ENCODE measurements around the gene KCNJ6. TPM values are rescaled to one million over a fixed set of nuclear protein-coding genes. Genes with fewer than 3 reads are reported as not detected.
A peak's percentile ranks its signal among the peaks of the same experiment; 100 is the strongest.

The KCNJ6 gene
- total RNA-seq, 1 donor from 2014 or later = not detected

DNA sequence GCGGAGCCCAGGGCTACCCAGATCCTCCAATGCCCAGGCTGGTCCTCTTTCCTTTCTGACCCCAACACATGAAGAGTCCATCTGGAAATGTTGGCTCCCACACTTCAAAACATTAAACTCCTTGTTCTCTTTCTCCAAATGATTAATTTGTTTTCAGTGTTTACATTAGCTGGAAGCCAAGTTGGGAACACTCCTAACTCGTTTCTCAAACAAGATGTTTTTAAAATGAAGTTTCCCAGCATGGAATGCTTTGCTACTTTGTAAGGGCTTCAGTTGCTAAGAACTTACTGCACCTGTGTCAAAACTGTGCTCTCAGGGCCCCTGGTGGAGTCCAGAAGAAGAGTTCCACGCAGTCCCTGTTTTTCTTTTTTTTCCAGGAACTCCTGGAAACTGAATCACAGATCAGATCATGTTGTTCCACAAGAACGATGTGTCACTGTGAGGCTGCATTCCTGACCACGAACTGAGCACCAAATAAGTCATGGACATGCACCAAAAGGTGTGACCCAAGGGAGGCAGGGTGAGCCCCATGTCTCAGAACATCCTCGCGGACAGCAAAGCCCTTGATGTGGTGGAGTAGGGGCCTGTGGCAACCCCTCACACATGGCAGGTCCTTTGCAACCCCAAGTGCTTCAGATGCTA, 257.3 kb downstream of the KCNJ6 start:
- no peaks in the 10 kb centered on the region for H3K36me3 ChIP-seq
- H3K27me3 ChIP-seq = no peaks in the 10 kb centered on the region
- no peak for DNase-seq (ENCODE audit: low spot score)
- no peaks in the 10 kb centered on the region for H4K20me1 ChIP-seq (ENCODE audit: low read depth)
- Mint-ChIP-seq H3K27ac (no peak overlapping the region), H3K4me1 (peaks cover 3% of the 10 kb centered on the region), H3K9me3 (no peaks in the 10 kb centered on the region), H3K27me3 (ENCODE audit: insufficient read depth, low read depth) (peaks cover 4% of the 10 kb centered on the region), H3K36me3 (no peaks in the 10 kb centered on the region), H3K4me3 (no peak overlapping the region)
- peak overlapping the region; percentile 15 for H2AFZ ChIP-seq (replicated peaks)
- H3K9ac ChIP-seq = no peak overlapping the region
- H3K27ac ChIP-seq = no peak overlapping the region
- H3K4me2 ChIP-seq = no peak overlapping the region
- no peak for TF ChIP-seq EZH2phosphoT487 (IDR thresholded peaks at IDR 0.05)
- TF ChIP-seq EZH2 (IDR thresholded peaks at IDR 0.05) = no peak
- TF ChIP-seq, protein P1, sequence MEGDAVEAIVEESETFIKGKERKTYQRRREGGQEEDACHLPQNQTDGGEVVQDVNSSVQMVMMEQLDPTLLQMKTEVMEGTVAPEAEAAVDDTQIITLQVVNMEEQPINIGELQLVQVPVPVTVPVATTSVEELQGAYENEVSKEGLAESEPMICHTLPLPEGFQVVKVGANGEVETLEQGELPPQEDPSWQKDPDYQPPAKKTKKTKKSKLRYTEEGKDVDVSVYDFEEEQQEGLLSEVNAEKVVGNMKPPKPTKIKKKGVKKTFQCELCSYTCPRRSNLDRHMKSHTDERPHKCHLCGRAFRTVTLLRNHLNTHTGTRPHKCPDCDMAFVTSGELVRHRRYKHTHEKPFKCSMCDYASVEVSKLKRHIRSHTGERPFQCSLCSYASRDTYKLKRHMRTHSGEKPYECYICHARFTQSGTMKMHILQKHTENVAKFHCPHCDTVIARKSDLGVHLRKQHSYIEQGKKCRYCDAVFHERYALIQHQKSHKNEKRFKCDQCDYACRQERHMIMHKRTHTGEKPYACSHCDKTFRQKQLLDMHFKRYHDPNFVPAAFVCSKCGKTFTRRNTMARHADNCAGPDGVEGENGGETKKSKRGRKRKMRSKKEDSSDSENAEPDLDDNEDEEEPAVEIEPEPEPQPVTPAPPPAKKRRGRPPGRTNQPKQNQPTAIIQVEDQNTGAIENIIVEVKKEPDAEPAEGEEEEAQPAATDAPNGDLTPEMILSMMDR (IDR thresholded peaks at IDR 0.05) = no peak
- H3F3A ChIP-seq (ENCODE audit: low read depth) = no peaks in the 10 kb centered on the region
- no peaks in the 10 kb centered on the region for H3K79me2 ChIP-seq (ENCODE audit: low read depth)
- H3K4me3 ChIP-seq = no peak overlapping the region
- no peaks in the 10 kb centered on the region for H3K9me3 ChIP-seq (ENCODE audit: low read depth)
- no peaks in the 10 kb centered on the region for H3K4me1 ChIP-seq

- no peak overlapping the region for H3K9ac ChIP-seq
- H3K27ac Mint-ChIP-seq = no peak overlapping the region
- no peaks in the 10 kb centered on the region for H3K9me3 ChIP-seq (ENCODE audit: low read depth)
- H4K20me1 ChIP-seq (ENCODE audit: low read depth) = no peaks in the 10 kb centered on the region
- no peaks in the 10 kb centered on the region for H3F3A ChIP-seq (ENCODE audit: low read depth)
- peak overlapping the region; percentile 15 for H2AFZ ChIP-seq (replicated peaks)
- no peaks in the 10 kb centered on the region for H3K79me2 ChIP-seq (ENCODE audit: low read depth)
- no peak overlapping the region for H3K27ac ChIP-seq
- H3K36me3 ChIP-seq = no peaks in the 10 kb centered on the region
- peaks cover 4% of the 10 kb centered on the region for H3K27me3 Mint-ChIP-seq (ENCODE audit: insufficient read depth, low read depth)
- no peak overlapping the region for H3K4me2 ChIP-seq
- H3K4me3 ChIP-seq = no peak overlapping the region
- H3K36me3 Mint-ChIP-seq = no peaks in the 10 kb centered on the region
- no peaks in the 10 kb centered on the region for H3K27me3 ChIP-seq
- no peaks in the 10 kb centered on the region for H3K4me1 ChIP-seq
- no peak overlapping the region for H3K4me3 Mint-ChIP-seq
- peaks cover 3% of the 10 kb centered on the region for H3K4me1 Mint-ChIP-seq
- H3K9me3 Mint-ChIP-seq = no peaks in the 10 kb centered on the region
- DNase-seq (ENCODE audit: low spot score) = no peak
- no peak for TF ChIP-seq EZH2phosphoT487 (IDR thresholded peaks at IDR 0.05)
- TF ChIP-seq EZH2 (IDR thresholded peaks at IDR 0.05) = no peak
- TF ChIP-seq, protein P1 (IDR thresholded peaks at IDR 0.05) = no peak
Observed at GRCh38 chr21:37658121-37658816, 258.0 kb downstream of the KCNJ6 start.

DNA sequence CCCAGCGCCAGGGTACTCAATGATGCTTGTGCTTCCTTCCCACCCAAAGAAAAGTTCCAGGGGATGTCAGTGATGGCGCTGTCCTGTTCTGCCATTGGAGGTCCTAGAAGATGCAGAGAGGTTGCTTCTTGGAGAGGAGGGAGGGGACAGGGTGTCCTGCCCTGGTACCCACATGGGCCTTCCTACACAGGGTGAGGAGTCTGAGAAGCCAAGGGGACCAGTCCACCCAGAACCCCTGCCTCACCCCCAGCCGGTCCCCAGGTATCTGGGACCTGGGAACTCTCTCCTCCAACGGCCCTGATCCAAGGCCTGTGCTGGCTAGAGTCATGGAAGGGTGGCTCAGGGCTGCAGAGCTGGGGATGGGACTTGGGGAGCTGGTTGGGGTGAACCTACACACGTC, 259.4 kb downstream of the KCNJ6 start:
- Mint-ChIP-seq H3K27ac (no peak overlapping the region), H3K9me3 (no peaks in the 10 kb centered on the region), H3K4me1 (peaks cover 3% of the 10 kb centered on the region), H3K27me3 (ENCODE audit: insufficient read depth, low read depth) (peaks cover 4% of the 10 kb centered on the region), H3K4me3 (no peak overlapping the region), H3K36me3 (no peaks in the 10 kb centered on the region)
- Histone ChIP-seq H4K20me1 (ENCODE audit: low read depth) (no peaks in the 10 kb centered on the region), H3K27ac (no peak overlapping the region), H2AFZ (replicated peaks) (no peak overlapping the region), H3K27me3 (no peaks in the 10 kb centered on the region), H3K9ac (no peak overlapping the region), H3F3A (ENCODE audit: low read depth) (no peaks in the 10 kb centered on the region), H3K79me2 (ENCODE audit: low read depth) (no peaks in the 10 kb centered on the region), H3K9me3 (ENCODE audit: low read depth) (no peaks in the 10 kb centered on the region), H3K36me3 (no peaks in the 10 kb centered on the region), H3K4me1 (no peaks in the 10 kb centered on the region), H3K4me3 (no peak overlapping the region), H3K4me2 (no peak overlapping the region)
- no peak for DNase-seq (ENCODE audit: low spot score)
- TF ChIP-seq, protein P1 (IDR thresholded peaks at IDR 0.05) = no peak
- TF ChIP-seq EZH2 (IDR thresholded peaks at IDR 0.05) (no peak), EZH2phosphoT487 (IDR thresholded peaks at IDR 0.05) (no peak)
